Astrocyte (in vitro differentiated cells and primary cell): ENCODE results near the gene SLC6A20. TPM values are rescaled to one million over a fixed set of nuclear protein-coding genes. Genes with fewer than 3 reads are reported as not detected.

ENCODE experiments used
- DNase-seq: peaks from one replicate; pipeline ENCODE4 v3.0.0-alpha.2; 2010; ENCODE audit warnings: low read depth
- FAIRE-seq: peaks from 2 replicates; lab custom pipeline; 2011; peaks lifted over from hg19 to GRCh38; lab: Jason Lieb, UNC
- H2AFZ ChIP-seq: 2 replicates; pipeline ENCODE4 v1.6.0; 2012; ENCODE audit warnings: low read depth, low read length, inconsistent platforms
- H3K27ac ChIP-seq: 2 replicates; pipeline ENCODE4 v1.5.1; 2011; ENCODE audit warnings: low read depth, low read length, inconsistent platforms
- H3K27me3 ChIP-seq: 2 replicates; pipeline ENCODE4 v1.6.0; 2011; ENCODE audit warnings: low read length, inconsistent platforms; ENCODE audit not compliant: insufficient read depth
- H3K36me3 ChIP-seq: 2 replicates; pipeline ENCODE4 v1.5.1; 2011; ENCODE audit warnings: low read length, inconsistent platforms; ENCODE audit not compliant: insufficient read depth
- H3K4me1 ChIP-seq: 2 replicates; pipeline ENCODE4 v1.5.1; 2011; ENCODE audit warnings: low read length, inconsistent platforms; ENCODE audit not compliant: insufficient read depth
- H3K4me2 ChIP-seq: 2 replicates; pipeline ENCODE4 v1.6.0; 2012; ENCODE audit warnings: low read length, inconsistent platforms
- H3K4me3 ChIP-seq: 2 replicates; pipeline ENCODE4 v1.5.1; 2011; ENCODE audit warnings: low read depth, mild to moderate bottlenecking, low read length, inconsistent platforms; ENCODE audit not compliant: insufficient read depth
- H3K79me2 ChIP-seq: 2 replicates; pipeline ENCODE4 v1.6.0; 2012; ENCODE audit warnings: mild to moderate bottlenecking, low read length, inconsistent platforms; ENCODE audit not compliant: insufficient read depth
- H3K9ac ChIP-seq: 2 replicates; pipeline ENCODE4 v1.6.0; 2012; ENCODE audit warnings: mild to moderate bottlenecking, low read length, inconsistent platforms
- H3K9me3 ChIP-seq: 2 replicates; pipeline ENCODE4 v1.5.1; 2012; ENCODE audit warnings: low read depth, mild to moderate bottlenecking, low read length, inconsistent platforms; ENCODE audit not compliant: insufficient read depth
- H4K20me1 ChIP-seq: 2 replicates; pipeline ENCODE4 v1.6.0; 2012; ENCODE audit warnings: low read length, inconsistent platforms; ENCODE audit not compliant: insufficient read depth
- H3K27ac Mint-ChIP-seq: one replicate; pipeline ENCODE4 v1.8.0; 2021; ENCODE audit warnings: mild to moderate bottlenecking, mixed read lengths; ENCODE audit not compliant: unreplicated experiment
- H3K27me3 Mint-ChIP-seq: one replicate; pipeline ENCODE4 v1.8.0; 2021; ENCODE audit warnings: low read depth, mixed read lengths; ENCODE audit not compliant: unreplicated experiment
- H3K36me3 Mint-ChIP-seq: one replicate; pipeline ENCODE4 v1.8.0; 2021; ENCODE audit warnings: low read depth, mixed read lengths; ENCODE audit not compliant: unreplicated experiment
- H3K4me1 Mint-ChIP-seq: one replicate; pipeline ENCODE4 v1.8.0; 2021; ENCODE audit warnings: low read depth, mixed read lengths; ENCODE audit not compliant: unreplicated experiment
- H3K4me3 Mint-ChIP-seq: one replicate; pipeline ENCODE4 v1.8.0; 2021; ENCODE audit warnings: mild to moderate bottlenecking, moderate library complexity, mixed read lengths; ENCODE audit not compliant: unreplicated experiment
- H3K9me3 Mint-ChIP-seq: one replicate; pipeline ENCODE4 v1.8.0; 2021; ENCODE audit warnings: mild to moderate bottlenecking, mixed read lengths; ENCODE audit not compliant: unreplicated experiment
- EZH2 ChIP-seq: IDR thresholded peaks from 2 replicates; pipeline ENCODE4 v1.6.1; 2012; ENCODE audit warnings: mild to moderate bottlenecking, low read length, inconsistent platforms; ENCODE audit not compliant: insufficient read depth
- total RNA-seq: library from RNA; stranded (reverse); gene quantifications from 2 replicates; pipeline ENCODE4 v1.2.1, GENCODE V29; 2021
- TF ChIP-seq, protein P1 (sequence below): IDR thresholded peaks from 2 replicates; pipeline ENCODE4 v1.5.1; 2011; ENCODE audit warnings: low read depth, mild to moderate bottlenecking, inconsistent platforms, low read length, moderate library complexity; ENCODE audit not compliant: insufficient read depth

Gene SLC6A20
- total RNA-seq, 1 donor from 2014 or later: not detected

DNA sequence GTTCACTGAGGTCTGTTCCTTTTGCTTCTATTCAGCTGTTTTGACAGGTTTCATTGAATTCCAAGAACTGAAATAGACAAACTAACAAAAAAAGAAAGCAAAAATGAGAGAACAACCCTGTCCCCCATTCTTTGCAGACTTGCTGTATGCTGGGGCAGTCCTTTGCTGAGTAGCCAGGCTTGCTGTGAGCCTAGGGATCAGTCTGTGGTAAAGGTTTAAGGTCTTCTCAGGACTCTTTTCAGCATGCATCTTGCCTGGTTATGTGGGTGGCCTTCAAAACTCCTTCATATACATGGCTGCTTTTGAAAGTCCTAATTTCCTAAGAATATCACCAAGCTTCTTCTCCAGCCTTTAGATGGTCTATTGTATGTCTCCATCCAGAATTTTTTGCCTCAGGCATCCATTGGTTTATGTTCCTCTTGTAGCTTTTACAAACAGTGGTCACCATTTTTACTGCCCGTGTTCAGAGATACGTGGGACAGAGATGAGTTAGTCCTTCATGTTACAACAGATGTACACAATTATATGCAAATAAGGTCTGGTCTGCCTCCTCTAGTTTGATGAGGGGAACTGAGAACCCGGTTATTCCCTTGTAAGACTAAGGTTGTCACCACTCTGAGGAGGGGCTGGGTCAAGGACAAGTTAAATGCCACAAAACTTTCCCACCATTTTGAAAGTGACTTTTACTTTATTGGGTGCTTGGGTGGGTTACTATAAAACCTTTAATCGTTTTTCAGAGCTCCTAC is 65.8 kb downstream of the SLC6A20 start:
- no peaks in the 10 kb centered on the region for H3K4me1 Mint-ChIP-seq
- DNase-seq (no peak), FAIRE-seq (no peak)
- no peak overlapping the region for H3K4me3 Mint-ChIP-seq
- Histone ChIP-seq H3K9me3 (no peaks in the 10 kb centered on the region), H4K20me1 (peaks cover 12% of the 10 kb centered on the region), H3K9ac (no peak overlapping the region), H3K36me3 (peaks cover 35% of the 10 kb centered on the region), H3K27me3 (no peaks in the 10 kb centered on the region), H3K4me3 (no peak overlapping the region), H3K79me2 (peaks cover 14% of the 10 kb centered on the region), H3K4me1 (no peaks in the 10 kb centered on the region), H3K27ac (no peak overlapping the region), H3K4me2 (no peak overlapping the region), H2AFZ (no peak overlapping the region)
- no peak overlapping the region for H3K27ac Mint-ChIP-seq
- H3K36me3 Mint-ChIP-seq: peaks cover 8% of the 10 kb centered on the region
- H3K27me3 Mint-ChIP-seq: no peaks in the 10 kb centered on the region
- TF ChIP-seq EZH2: no peak
- TF ChIP-seq, protein P1, sequence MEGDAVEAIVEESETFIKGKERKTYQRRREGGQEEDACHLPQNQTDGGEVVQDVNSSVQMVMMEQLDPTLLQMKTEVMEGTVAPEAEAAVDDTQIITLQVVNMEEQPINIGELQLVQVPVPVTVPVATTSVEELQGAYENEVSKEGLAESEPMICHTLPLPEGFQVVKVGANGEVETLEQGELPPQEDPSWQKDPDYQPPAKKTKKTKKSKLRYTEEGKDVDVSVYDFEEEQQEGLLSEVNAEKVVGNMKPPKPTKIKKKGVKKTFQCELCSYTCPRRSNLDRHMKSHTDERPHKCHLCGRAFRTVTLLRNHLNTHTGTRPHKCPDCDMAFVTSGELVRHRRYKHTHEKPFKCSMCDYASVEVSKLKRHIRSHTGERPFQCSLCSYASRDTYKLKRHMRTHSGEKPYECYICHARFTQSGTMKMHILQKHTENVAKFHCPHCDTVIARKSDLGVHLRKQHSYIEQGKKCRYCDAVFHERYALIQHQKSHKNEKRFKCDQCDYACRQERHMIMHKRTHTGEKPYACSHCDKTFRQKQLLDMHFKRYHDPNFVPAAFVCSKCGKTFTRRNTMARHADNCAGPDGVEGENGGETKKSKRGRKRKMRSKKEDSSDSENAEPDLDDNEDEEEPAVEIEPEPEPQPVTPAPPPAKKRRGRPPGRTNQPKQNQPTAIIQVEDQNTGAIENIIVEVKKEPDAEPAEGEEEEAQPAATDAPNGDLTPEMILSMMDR: no peak
- H3K9me3 Mint-ChIP-seq: no peaks in the 10 kb centered on the region

DNA sequence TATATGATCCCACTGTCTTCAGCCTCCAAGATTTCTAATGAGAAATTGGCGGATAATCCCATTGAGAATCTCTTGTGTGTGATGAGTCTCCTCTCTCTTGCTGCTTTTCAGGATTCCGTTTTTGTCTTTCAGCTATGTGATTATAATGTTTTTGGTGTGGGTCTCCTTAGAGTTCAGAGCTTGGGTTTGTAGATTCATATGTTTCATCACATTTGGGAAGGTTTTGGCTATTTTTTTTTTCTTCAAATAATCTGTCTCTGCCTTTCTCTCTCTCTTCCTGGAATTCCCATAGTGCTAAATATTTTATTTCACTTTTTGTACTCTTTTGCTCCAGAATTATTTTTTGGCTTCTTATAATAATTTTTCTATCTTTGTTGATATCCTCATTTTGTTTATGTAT is 66.7 kb downstream of the SLC6A20 start:
- H3K4me1 Mint-ChIP-seq: no peaks in the 10 kb centered on the region
- H3K36me3 ChIP-seq: peaks cover 32% of the 10 kb centered on the region
- H3K4me3 Mint-ChIP-seq: no peak overlapping the region

More for the DNA sequence above, 66.7 kb downstream of the SLC6A20 start:
- TF ChIP-seq EZH2: no peak
- TF ChIP-seq, protein P1: no peak
- Mint-ChIP-seq H3K27ac (no peak overlapping the region), H3K9me3 (no peaks in the 10 kb centered on the region), H3K36me3 (peaks cover 12% of the 10 kb centered on the region), H3K27me3 (no peaks in the 10 kb centered on the region)
- no peaks in the 10 kb centered on the region for H3K9me3 ChIP-seq
- no peak overlapping the region for H2AFZ ChIP-seq
- peaks cover 18% of the 10 kb centered on the region for H3K79me2 ChIP-seq
- H3K27ac ChIP-seq: no peak overlapping the region
- H3K27me3 ChIP-seq: no peaks in the 10 kb centered on the region
- H3K4me1 ChIP-seq: no peaks in the 10 kb centered on the region
- H4K20me1 ChIP-seq: peaks cover 12% of the 10 kb centered on the region
- DNase-seq (no peak), FAIRE-seq (no peak)
- H3K4me2 ChIP-seq: no peak overlapping the region
- H3K4me3 ChIP-seq: no peak overlapping the region
- no peak overlapping the region for H3K9ac ChIP-seq
